B cell (primary cell): ENCODE measurements around the gene RAB27A. TPM values are rescaled to one million over a fixed set of nuclear protein-coding genes. Genes with fewer than 3 reads are reported as not detected.

Experiments used
- ATAC-seq: fragments of 200-7000 bp; cut with Tn5 transposase; one replicate; pipeline ENCODE4 v1.10.0; 2021; ENCODE audit warnings: low read depth, mild to moderate bottlenecking, moderate number of reproducible peaks, moderate library complexity
- CTCF ChIA-PET: fragments of 350-600 bp; sonication (Branson Sonifier 250); formaldehyde crosslinking; loops from one replicate; lab custom pipeline; 2021; ENCODE audit warnings: antibody characterized with exemption, inconsistent platforms; lab: Charles Lee
- POLR2A ChIA-PET: fragments of 350-600 bp; sonication (Branson Sonifier 250); formaldehyde crosslinking; loops from one replicate; lab custom pipeline; 2021; ENCODE audit warnings: antibody characterized with exemption; lab: Charles Lee
- DNase-seq: peaks from one replicate; pipeline ENCODE4 v3.0.0; 2013
- H2AFZ ChIP-seq: 2 replicates; pipeline ENCODE4 v1.6.1; 2012; ENCODE audit warnings: mild to moderate bottlenecking, low read depth, low read length; ENCODE audit not compliant: insufficient read depth, poor library complexity, severe bottlenecking
- H3K27ac ChIP-seq, 2 donors: 1 replicate in 1 of 2; 2 replicates in 1 of 2; pipeline ENCODE4 v1.5.1; 2012 to 2013; ENCODE audit warnings: low read length in 2 of 2, mild to moderate bottlenecking in 2 of 2, moderate library complexity in 1 of 2
- H3K27me3 ChIP-seq, 4 experiments: fragments of 200-600 bp in 1 of 4; sonication (generic) in 1 of 4; replicated peaks in 1 of 4; 1 replicate in 2 of 4; 2 replicates in 2 of 4; pipeline versions ENCODE4 v1.6.1 to v1.7.0; 2013 to 2016; ENCODE audit warnings: low read length in 3 of 4, mild to moderate bottlenecking in 2 of 4, mixed read lengths in 1 of 4, moderate library complexity in 1 of 4; ENCODE audit not compliant: insufficient read depth in 4 of 4, control insufficient read depth in 3 of 4; ENCODE audit errors: control extremely low read depth in 1 of 4
- H3K36me3 ChIP-seq, 2 experiments: replicated peaks in 1 of 2; 1 replicate in 1 of 2; 2 replicates in 1 of 2; pipeline versions ENCODE4 v1.6.1 to v1.7.1; 2013; ENCODE audit warnings: low read length in 1 of 2; ENCODE audit not compliant: insufficient read depth in 2 of 2, control insufficient read depth in 1 of 2; ENCODE audit errors: control extremely low read depth in 1 of 2, extremely low read depth in 1 of 2
- H3K4me1 ChIP-seq, 2 donors: fragments of 200-600 bp in 1 of 2; sonication (generic) in 1 of 2; 1 replicate in 1 of 2; 2 replicates in 1 of 2; pipeline versions ENCODE4 v1.5.1 to v1.6.1; 2013 to 2017; ENCODE audit warnings: low read length in 2 of 2; ENCODE audit not compliant: control insufficient read depth in 2 of 2, insufficient read depth in 2 of 2
- H3K4me2 ChIP-seq: replicated peaks from 2 replicates; pipeline ENCODE3; 2012; ENCODE audit warnings: mild to moderate bottlenecking, low read depth, low read length; ENCODE audit not compliant: poor library complexity, severe bottlenecking
- H3K4me3 ChIP-seq, 5 experiments: fragments of 200-600 bp in 1 of 5; sonication (generic) in 1 of 5; 1 replicate in 3 of 5; 2 replicates in 2 of 5; pipeline versions ENCODE4 v1.5.1 to v1.7.0; 2011 to 2016; ENCODE audit warnings: low read length in 4 of 5, mild to moderate bottlenecking in 4 of 5, low read depth in 2 of 5, control low read depth in 1 of 5, moderate library complexity in 1 of 5; ENCODE audit not compliant: insufficient read depth in 1 of 5; ENCODE audit errors: control extremely low read depth in 1 of 5, extremely low read depth in 1 of 5
- H3K79me2 ChIP-seq: fragments of 200-600 bp; sonication (generic); one replicate; pipeline ENCODE4 v1.6.0; 2016; ENCODE audit warnings: low read length; ENCODE audit not compliant: control insufficient read depth, insufficient read depth
- H3K9ac ChIP-seq: fragments of 200-600 bp; sonication (generic); 2 replicates; pipeline ENCODE4 v1.6.1; 2017; ENCODE audit warnings: mild to moderate bottlenecking, low read length, moderate library complexity
- H3K9me3 ChIP-seq, 3 donors: one replicate each; pipeline versions ENCODE4 v1.6.1 to v1.7.1; 2013; ENCODE audit warnings: low read length in 2 of 3; ENCODE audit not compliant: control insufficient read depth in 2 of 3, insufficient read depth in 1 of 3; ENCODE audit errors: control extremely low read depth in 1 of 3
- H4K20me1 ChIP-seq: 2 replicates; pipeline ENCODE4 v1.6.0; 2012; ENCODE audit warnings: mild to moderate bottlenecking, low read length; ENCODE audit not compliant: insufficient read depth, control insufficient read depth, poor library complexity, severe bottlenecking
- H3K27ac Mint-ChIP-seq: one replicate; pipeline ENCODE4 v1.8.0; 2021; ENCODE audit warnings: mixed read lengths
- H3K27me3 Mint-ChIP-seq: one replicate; pipeline ENCODE4 v1.8.0; 2021; ENCODE audit warnings: mixed read lengths
- H3K4me1 Mint-ChIP-seq: one replicate; pipeline ENCODE4 v1.8.0; 2021; ENCODE audit warnings: mixed read lengths
- H3K4me3 Mint-ChIP-seq: one replicate; pipeline ENCODE4 v1.8.0; 2021; ENCODE audit warnings: mixed read lengths
- H3K9me3 Mint-ChIP-seq: one replicate; pipeline ENCODE4 v1.8.0; 2022; ENCODE audit warnings: mixed read lengths; ENCODE audit not compliant: insufficient read depth
- EZH2 ChIP-seq: IDR thresholded peaks from 2 replicates; pipeline ENCODE4 v1.6.1; 2012; ENCODE audit warnings: borderline replicate concordance, low read depth, mild to moderate bottlenecking, moderate library complexity, low read length; ENCODE audit not compliant: insufficient read depth, poor library complexity, severe bottlenecking
- WGBS: methylation state at CpG from one replicate; pipeline ENCODE4 v1.1.5; 2013; ENCODE audit warnings: missing lambda C conversion rate; ENCODE audit not compliant: insufficient coverage; 5-methylcytosine and 5-hydroxymethylcytosine counted together
- intact Hi-C: fragments of 100-400 bp; cut with micrococcal nuclease; formaldehyde crosslinking; loops from one replicate; pipeline ENCODE4 v1.10.0; 2022
- polyA plus RNA-seq: library from polyadenylated mRNA; depleted of rRNA; stranded (reverse); fragments of >200 nt; gene quantifications from 2 replicates; pipeline ENCODE4 v1.2.3, GENCODE V29; 2012
- total RNA-seq, 2 donors: library from RNA; stranded (reverse); fragments of 120-200 nt in 1 of 2; gene quantifications; 1 replicate in 1 of 2; 2 replicates in 1 of 2; pipeline versions ENCODE4 v1.2.3 to v1.2.4, GENCODE V29; 2013 to 2022
- TF ChIP-seq, protein P1 (sequence below): fragments of 200-600 bp; IDR thresholded peaks from one replicate; pipeline ENCODE4 v1.8.0; 2022; ENCODE audit warnings: antibody characterized with exemption, mild to moderate bottlenecking

Gene RAB27A
- total and polyA plus RNA-seq, 2 donors (not counting 1 experiment from before 2014, with no cell fraction given) = 7.2 to 19.0 TPM

- POLR2A ChIA-PET = interaction anchor here (0.6 to 1.3 kb wide), 4 partner anchors 69 to 1046 kb away, joined by 3 to 8 read pairs (median 6); partner anchors contain the start of genes CCPG1, PIERCE2, PIGB and PIGBOS1
- H3K27ac ChIP-seq = peak overlapping the region; percentile 92
- H3K79me2 ChIP-seq = peaks cover 47% of the 10 kb centered on the region
- H2AFZ ChIP-seq = peak overlapping the region; percentile 97
- peaks cover 1 to 2% of the 10 kb centered on the region in 2 experiments for H3K36me3 ChIP-seq
- H3K4me3 ChIP-seq = peak overlapping the region; percentile 78 to 97 (median 90)
- intact Hi-C loops = loop anchor here (1.0 to 10.0 kb wide), 4 partner anchors 20 to 1047 kb away; partner anchors contain the start of genes CCPG1, PIERCE2 and RFX7
- peaks cover 24% of the 10 kb centered on the region for H4K20me1 ChIP-seq
- peaks cover 29 to 30% of the 10 kb centered on the region in 2 donors for H3K4me1 ChIP-seq
- Mint-ChIP-seq H3K4me3 (no peak overlapping the region), H3K4me1 (peaks cover 9% of the 10 kb centered on the region), H3K27ac (no peak overlapping the region), H3K27me3 (no peaks in the 10 kb centered on the region), H3K9me3 (no peaks in the 10 kb centered on the region)
- no peaks in the 10 kb centered on the region for H3K9me3 ChIP-seq
- ATAC-seq (peak; percentile 4), DNase-seq (no peak)
- CTCF ChIA-PET = interaction anchor here (0.6 to 2.6 kb wide), 7 partner anchors 20 to 1877 kb away, joined by 3 to 13 read pairs (median 4); partner anchors contain the start of genes CCPG1, PIERCE2, PIGB and PIGBOS1
- H3K9ac ChIP-seq = peak overlapping the region; percentile 94
- TF ChIP-seq, protein P1, sequence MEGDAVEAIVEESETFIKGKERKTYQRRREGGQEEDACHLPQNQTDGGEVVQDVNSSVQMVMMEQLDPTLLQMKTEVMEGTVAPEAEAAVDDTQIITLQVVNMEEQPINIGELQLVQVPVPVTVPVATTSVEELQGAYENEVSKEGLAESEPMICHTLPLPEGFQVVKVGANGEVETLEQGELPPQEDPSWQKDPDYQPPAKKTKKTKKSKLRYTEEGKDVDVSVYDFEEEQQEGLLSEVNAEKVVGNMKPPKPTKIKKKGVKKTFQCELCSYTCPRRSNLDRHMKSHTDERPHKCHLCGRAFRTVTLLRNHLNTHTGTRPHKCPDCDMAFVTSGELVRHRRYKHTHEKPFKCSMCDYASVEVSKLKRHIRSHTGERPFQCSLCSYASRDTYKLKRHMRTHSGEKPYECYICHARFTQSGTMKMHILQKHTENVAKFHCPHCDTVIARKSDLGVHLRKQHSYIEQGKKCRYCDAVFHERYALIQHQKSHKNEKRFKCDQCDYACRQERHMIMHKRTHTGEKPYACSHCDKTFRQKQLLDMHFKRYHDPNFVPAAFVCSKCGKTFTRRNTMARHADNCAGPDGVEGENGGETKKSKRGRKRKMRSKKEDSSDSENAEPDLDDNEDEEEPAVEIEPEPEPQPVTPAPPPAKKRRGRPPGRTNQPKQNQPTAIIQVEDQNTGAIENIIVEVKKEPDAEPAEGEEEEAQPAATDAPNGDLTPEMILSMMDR = peak; percentile 39
- no peak for TF ChIP-seq EZH2
- 0% methylated on average over 1 of the region's 10 CpGs for WGBS
- peak overlapping the region; percentile 87 for H3K4me2 ChIP-seq
- no peaks in the 10 kb centered on the region for H3K27me3 ChIP-seq
These were observed 92.3 kb downstream of the RAB27A start for GRCh38 chr15:55197362-55197705.
